PC-3 (cell line): ENCODE data around the gene PSTPIP2. TPM values are rescaled to one million over a fixed set of nuclear protein-coding genes. Genes with fewer than 3 reads are reported as not detected.

Experiments used
- ATAC-seq: fragments of 200-7000 bp; cut with Tn5 transposase; 2 replicates; pipeline ENCODE4 v1.9.1; 2020; ENCODE audit warnings: mild to moderate bottlenecking, moderate library complexity
- BruUV-seq: library from RNA; stranded (reverse); fragments of 400-500 nt; replicated peaks from 2 replicates; lab custom pipeline; 2021; lab: Mats Ljungman, UMichigan
- CTCF ChIA-PET: fragments of 300-600 bp; sonication (Branson Sonifier 250); formaldehyde crosslinking; loops from one replicate; lab custom pipeline; 2022; ENCODE audit warnings: antibody characterized with exemption; lab: Charles Lee
- POLR2A ChIA-PET: fragments of 300-600 bp; sonication (Branson Sonifier 250); formaldehyde crosslinking; loops from one replicate; lab custom pipeline; 2022; ENCODE audit warnings: antibody characterized with exemption; ENCODE audit not compliant: unreplicated experiment; lab: Charles Lee
- DNase-seq: peaks from one replicate; pipeline ENCODE4 v3.0.0-alpha.2; 2015
- H2AFZ ChIP-seq: fragments of 300-600 bp; sonication (generic); 2 replicates; pipeline ENCODE4 v1.6.0; 2016; ENCODE audit warnings: antibody characterized with exemption, low read length
- H3F3A ChIP-seq: fragments of 300-600 bp; sonication (generic); one replicate; pipeline ENCODE4 v1.6.0; 2017; ENCODE audit warnings: antibody characterized with exemption, low read length, control low read depth, mild to moderate bottlenecking; ENCODE audit not compliant: unreplicated experiment
- H3K27ac ChIP-seq: fragments of 300-600 bp; sonication (generic); 2 replicates; pipeline ENCODE4 v1.5.1; 2016; ENCODE audit warnings: mild to moderate bottlenecking, low read length
- H3K27me3 ChIP-seq: fragments of 300-600 bp; sonication (generic); 2 replicates; pipeline ENCODE4 v1.6.1; 2016; ENCODE audit warnings: low read length, mixed read lengths
- H3K36me3 ChIP-seq: fragments of 300-600 bp; sonication (generic); 2 replicates; pipeline ENCODE4 v1.6.1; 2016; ENCODE audit warnings: low read depth, mixed run types, low read length, mixed read lengths
- H3K4me1 ChIP-seq: fragments of 300-600 bp; sonication (generic); 2 replicates; pipeline ENCODE4 v1.5.1; 2016; ENCODE audit warnings: low read length; ENCODE audit not compliant: insufficient read depth
- H3K4me2 ChIP-seq: fragments of 300-600 bp; sonication (generic); 2 replicates; pipeline ENCODE4 v1.6.0; 2016; ENCODE audit warnings: low read length
- H3K4me3 ChIP-seq: fragments of 300-600 bp; sonication (generic); 2 replicates; pipeline ENCODE4 v1.5.1; 2016; ENCODE audit warnings: mild to moderate bottlenecking, low read length, mixed read lengths
- H3K79me2 ChIP-seq: fragments of 300-600 bp; sonication (generic); 2 replicates; pipeline ENCODE4 v1.6.1; 2017; ENCODE audit warnings: low read length, mixed read lengths
- H3K9ac ChIP-seq: fragments of 300-600 bp; sonication (generic); 2 replicates; pipeline ENCODE4 v1.6.0; 2016; ENCODE audit warnings: mild to moderate bottlenecking, low read length
- H3K9me2 ChIP-seq: fragments of 300-600 bp; sonication (generic); replicated peaks from 2 replicates; pipeline ENCODE4 v1.6.1; 2016; ENCODE audit warnings: mixed run types, low read length, mixed read lengths
- H3K9me3 ChIP-seq: fragments of 300-600 bp; sonication (generic); 2 replicates; pipeline ENCODE4 v1.6.1; 2016; ENCODE audit warnings: low read length, mixed read lengths
- H4K20me1 ChIP-seq: fragments of 300-600 bp; sonication (generic); 2 replicates; pipeline ENCODE4 v1.6.1; 2016; ENCODE audit warnings: low read length, mixed read lengths
- CTCF ChIP-seq: fragments of 300-600 bp; sonication (generic); conservative IDR thresholded peaks from 2 replicates; pipeline ENCODE4 v1.5.1; 2017; ENCODE audit warnings: antibody characterized with exemption, low read depth, mild to moderate bottlenecking, low read length
- EZH2 ChIP-seq: fragments of 300-600 bp; sonication (generic); IDR thresholded peaks from one replicate; pipeline ENCODE4 v1.6.1; 2017; ENCODE audit warnings: antibody characterized with exemption, mild to moderate bottlenecking, low read length; ENCODE audit not compliant: unreplicated experiment
- EZH2phosphoT487 ChIP-seq: fragments of 300-600 bp; sonication (generic); IDR thresholded peaks from 2 replicates; pipeline ENCODE4 v1.6.1; 2018; ENCODE audit warnings: mild to moderate bottlenecking, antibody characterized with exemption, low read length, borderline replicate concordance
- intact Hi-C: fragments of 100-400 bp; cut with micrococcal nuclease; formaldehyde crosslinking; loops from 2 replicates; pipeline ENCODE4 v1.9.0; 2023
- total RNA-seq: library from RNA; depleted of rRNA; stranded (reverse); fragments of >200 nt; gene quantifications from 2 replicates; pipeline ENCODE4 v1.2.3, GENCODE V29; 2014

PSTPIP2 gene
- total RNA-seq, 1 experiment from 2014 or later = 0.11 TPM

GRCh38 chr18:45980229-45980628 lies 91.8 kb downstream of the PSTPIP2 start:
- no peaks in the 10 kb centered on the region for H3F3A ChIP-seq
- POLR2A ChIA-PET = no interaction called here
- ATAC-seq (no peak), DNase-seq (no peak)
- no peak overlapping the region for H3K4me3 ChIP-seq
- no peaks in the 10 kb centered on the region for H3K36me3 ChIP-seq
- no peak overlapping the region for H2AFZ ChIP-seq
- H3K4me1 ChIP-seq = no peaks in the 10 kb centered on the region
- BruUV-seq = no TSS peak
- no peak overlapping the region for H3K27ac ChIP-seq
- no peaks in the 10 kb centered on the region for H3K27me3 ChIP-seq
- no peaks in the 10 kb centered on the region for H3K79me2 ChIP-seq
- CTCF ChIA-PET = no interaction called here
- H3K9me2 ChIP-seq = no peaks in the 10 kb centered on the region
- H4K20me1 ChIP-seq = no peaks in the 10 kb centered on the region
- no peaks in the 10 kb centered on the region for H3K9me3 ChIP-seq
- no peak overlapping the region for H3K4me2 ChIP-seq
- H3K9ac ChIP-seq = no peak overlapping the region
- intact Hi-C loops = loop anchor here (10.0 kb wide), 1 partner anchor 285 kb away; no protein-coding TSS in a partner anchor
- TF ChIP-seq EZH2phosphoT487 (no peak), CTCF (no peak), EZH2 (no peak)

GRCh38 chr18:45978084-45978483 lies 94.0 kb downstream of the PSTPIP2 start:
- Histone ChIP-seq H3F3A (no peaks in the 10 kb centered on the region), H3K9ac (no peak overlapping the region), H3K4me1 (no peaks in the 10 kb centered on the region), H3K9me2 (no peaks in the 10 kb centered on the region), H2AFZ (no peak overlapping the region), H3K27ac (no peak overlapping the region), H4K20me1 (no peaks in the 10 kb centered on the region), H3K9me3 (no peaks in the 10 kb centered on the region), H3K36me3 (no peaks in the 10 kb centered on the region), H3K4me3 (no peak overlapping the region), H3K27me3 (no peaks in the 10 kb centered on the region), H3K4me2 (no peak overlapping the region), H3K79me2 (no peaks in the 10 kb centered on the region)
- BruUV-seq = no TSS peak
- ChIA-PET CTCF (interaction anchor here (1.5 kb wide), 1 partner anchor 96 kb away, joined by 6 read pairs; no protein-coding TSS in a partner anchor), POLR2A (no interaction called here)
- TF ChIP-seq EZH2 (no peak), EZH2phosphoT487 (no peak), CTCF (no peak)
- no peak for ATAC-seq
- intact Hi-C loops = no loop called here
- DNase-seq = no peak

GRCh38 chr18:45976974-45977373 lies 95.1 kb downstream of the PSTPIP2 start:
- CTCF ChIA-PET = interaction anchor here (1.5 kb wide), 1 partner anchor 97 kb away, joined by 6 read pairs; no protein-coding TSS in a partner anchor
- POLR2A ChIA-PET = no interaction called here
- Histone ChIP-seq H3K27ac (no peak overlapping the region), H3K79me2 (no peaks in the 10 kb centered on the region), H2AFZ (no peak overlapping the region), H4K20me1 (no peaks in the 10 kb centered on the region), H3K4me3 (no peak overlapping the region), H3K9me2 (no peaks in the 10 kb centered on the region), H3K4me2 (no peak overlapping the region), H3K4me1 (no peaks in the 10 kb centered on the region), H3K9me3 (no peaks in the 10 kb centered on the region), H3F3A (no peaks in the 10 kb centered on the region), H3K36me3 (no peaks in the 10 kb centered on the region), H3K27me3 (no peaks in the 10 kb centered on the region), H3K9ac (no peak overlapping the region)
- intact Hi-C loops = no loop called here
- BruUV-seq = no TSS peak
- TF ChIP-seq EZH2 (no peak), CTCF (no peak), EZH2phosphoT487 (no peak)
- no peak for ATAC-seq
- no peak for DNase-seq
